SK-N-SH (cell line): Measurements from ENCODE around the gene SNRPD2.

Source experiments
- EZH2phosphoT487 ChIP-seq: fragments of 200-600 bp; sonication (generic); IDR thresholded peaks from 2 replicates; pipeline ENCODE4 v1.6.1; 2017; ENCODE audit warnings: low read depth, mixed run types, mild to moderate bottlenecking, antibody characterized with exemption, moderate library complexity, borderline replicate concordance
- TF ChIP-seq, protein P1 (sequence below): fragments of 200-600 bp; sonication (generic); IDR thresholded peaks from 2 replicates; pipeline ENCODE4 v1.6.1; 2017; ENCODE audit warnings: antibody characterized with exemption, mild to moderate bottlenecking, moderate library complexity

DNA sequence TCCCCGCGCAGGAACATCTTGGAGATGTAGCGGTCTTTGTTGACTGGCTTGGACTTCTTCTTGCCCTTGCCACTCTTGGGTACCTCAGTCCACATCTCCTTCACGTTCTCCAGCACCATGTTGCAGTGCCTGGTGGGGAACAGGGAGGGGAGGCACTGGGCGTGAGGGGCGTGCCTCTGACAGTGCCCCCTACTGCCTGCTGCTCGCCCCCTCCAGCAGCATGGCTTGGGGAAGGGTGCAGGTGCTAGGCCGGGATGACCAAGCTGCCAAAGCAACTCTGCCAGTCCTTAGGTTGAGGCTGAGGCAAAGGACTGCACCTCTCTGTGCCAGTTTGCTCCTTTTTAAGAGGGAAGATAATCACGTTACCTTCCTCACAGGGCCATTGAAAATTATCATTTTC lies 4.2 kb downstream of the SNRPD2 start:
- TF ChIP-seq, protein P1, sequence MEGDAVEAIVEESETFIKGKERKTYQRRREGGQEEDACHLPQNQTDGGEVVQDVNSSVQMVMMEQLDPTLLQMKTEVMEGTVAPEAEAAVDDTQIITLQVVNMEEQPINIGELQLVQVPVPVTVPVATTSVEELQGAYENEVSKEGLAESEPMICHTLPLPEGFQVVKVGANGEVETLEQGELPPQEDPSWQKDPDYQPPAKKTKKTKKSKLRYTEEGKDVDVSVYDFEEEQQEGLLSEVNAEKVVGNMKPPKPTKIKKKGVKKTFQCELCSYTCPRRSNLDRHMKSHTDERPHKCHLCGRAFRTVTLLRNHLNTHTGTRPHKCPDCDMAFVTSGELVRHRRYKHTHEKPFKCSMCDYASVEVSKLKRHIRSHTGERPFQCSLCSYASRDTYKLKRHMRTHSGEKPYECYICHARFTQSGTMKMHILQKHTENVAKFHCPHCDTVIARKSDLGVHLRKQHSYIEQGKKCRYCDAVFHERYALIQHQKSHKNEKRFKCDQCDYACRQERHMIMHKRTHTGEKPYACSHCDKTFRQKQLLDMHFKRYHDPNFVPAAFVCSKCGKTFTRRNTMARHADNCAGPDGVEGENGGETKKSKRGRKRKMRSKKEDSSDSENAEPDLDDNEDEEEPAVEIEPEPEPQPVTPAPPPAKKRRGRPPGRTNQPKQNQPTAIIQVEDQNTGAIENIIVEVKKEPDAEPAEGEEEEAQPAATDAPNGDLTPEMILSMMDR = no peak; the same call in 1 of the 2 replicates
- TF ChIP-seq EZH2phosphoT487 = no peak
